HCEC 1CT (cell line): ENCODE data around the gene BBX.

ENCODE experiments used
- DNase-seq: peaks from one replicate; pipeline ENCODE4 v3.0.0-alpha.2; 2017

The BBX gene

GRCh38 chr3:107850681-107851080 is 327.9 kb downstream of the BBX start:
- no peak for DNase-seq

GRCh38 chr3:107853821-107854220 is 331.1 kb downstream of the BBX start:
- DNase-seq, result no peak

- no peak for DNase-seq
These were observed 332.0 kb downstream of the BBX start for GRCh38 chr3:107854733-107855132.

- DNase-seq, result no peak
These were observed 332.9 kb downstream of the BBX start for GRCh38 chr3:107855710-107856109.

- DNase-seq, result no peak
These were observed 335.1 kb downstream of the BBX start for GRCh38 chr3:107857854-107858253.

- no peak for DNase-seq
These were observed 336.1 kb downstream of the BBX start for GRCh38 chr3:107858876-107859275.
